Right renal cortex interstitium (tissue), 3 donors: ENCODE data around the gene IL17C. TPM values are rescaled to one million over a fixed set of nuclear protein-coding genes. Genes with fewer than 3 reads are reported as not detected.
"Not testable (repeated sequence)": the region's sequence is repeated elsewhere in the genome, so short reads cannot be mapped to it uniquely, and the experiment has no call there.

ENCODE experiments used
- DNase-seq, 3 donors: peaks; one replicate each; pipeline ENCODE4 v3.0.0-alpha.2; 2013; ENCODE audit warnings: low read depth in 3 of 3, low spot score in 2 of 3
- polyA plus RNA-seq, 3 donors: library from polyadenylated mRNA; unstranded; fragments of 120-200 nt; gene quantifications; one replicate each; pipeline ENCODE4 v1.2.1, GENCODE V29; 2013; ENCODE audit not compliant: insufficient read length in 3 of 3

The IL17C gene
- polyA plus RNA-seq, 3 donors = not detected

DNA sequence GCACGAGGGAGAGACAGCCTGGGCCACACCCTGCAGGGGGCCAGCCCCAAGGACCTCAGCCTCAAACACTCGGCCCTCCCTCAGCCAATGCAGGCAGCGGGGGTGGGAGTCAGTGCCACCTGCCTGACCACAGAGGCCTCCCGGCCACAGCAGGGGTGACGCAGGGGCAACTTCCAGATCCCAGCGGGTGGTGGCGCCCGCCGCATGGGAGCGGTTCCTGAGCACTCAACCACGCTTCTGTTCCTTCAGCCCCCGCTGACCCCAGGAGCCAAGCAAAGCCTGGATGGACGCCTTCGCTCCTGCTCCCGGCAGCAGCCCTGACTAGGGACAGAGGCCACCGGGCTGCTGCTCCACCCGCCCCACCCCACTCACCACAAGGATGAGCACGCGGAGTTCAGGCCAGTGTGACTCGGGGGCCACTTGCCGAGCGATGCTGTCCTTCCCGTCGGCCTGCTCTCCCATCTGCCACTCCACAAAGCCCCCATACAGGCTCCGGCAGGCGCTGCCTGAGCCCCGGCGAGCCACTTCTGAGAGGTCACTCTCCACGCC, 17.4 kb downstream of the IL17C start:
- DNase-seq = no peak

DNA sequence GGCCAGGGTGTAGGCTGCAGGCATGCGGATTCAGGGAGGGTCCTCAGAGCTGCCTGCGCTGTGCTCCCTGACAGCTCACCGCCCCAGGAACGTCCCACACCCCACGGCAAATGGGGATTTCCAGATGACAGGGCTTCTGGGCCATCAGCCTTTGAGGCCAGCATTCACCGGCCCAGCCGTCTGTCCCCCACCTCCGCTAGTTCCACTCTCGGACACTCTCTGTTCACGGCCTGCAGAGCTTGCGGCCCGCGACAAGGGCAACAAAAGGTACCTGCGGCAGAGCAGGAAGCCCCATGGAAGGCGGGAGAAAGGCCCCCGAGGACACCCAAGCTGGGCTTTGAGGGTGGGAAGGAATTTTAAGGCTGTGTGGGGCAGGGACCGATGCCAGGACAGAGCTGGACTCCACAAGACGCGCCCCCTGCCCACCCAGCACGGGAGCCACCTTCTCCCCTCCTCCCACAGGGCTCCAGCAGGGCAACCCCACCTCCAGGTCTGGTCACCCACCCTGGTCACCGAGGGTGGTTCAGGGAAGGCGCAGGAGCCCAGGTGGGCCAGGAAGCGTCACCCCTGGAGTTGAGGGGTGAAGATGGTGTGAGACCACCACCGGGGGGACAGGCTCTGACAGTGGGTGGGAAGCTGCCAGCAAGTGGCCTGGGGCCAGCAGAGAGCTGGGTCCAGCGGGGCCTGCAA, 18.1 kb downstream of the IL17C start:
- no peak for DNase-seq

DNA sequence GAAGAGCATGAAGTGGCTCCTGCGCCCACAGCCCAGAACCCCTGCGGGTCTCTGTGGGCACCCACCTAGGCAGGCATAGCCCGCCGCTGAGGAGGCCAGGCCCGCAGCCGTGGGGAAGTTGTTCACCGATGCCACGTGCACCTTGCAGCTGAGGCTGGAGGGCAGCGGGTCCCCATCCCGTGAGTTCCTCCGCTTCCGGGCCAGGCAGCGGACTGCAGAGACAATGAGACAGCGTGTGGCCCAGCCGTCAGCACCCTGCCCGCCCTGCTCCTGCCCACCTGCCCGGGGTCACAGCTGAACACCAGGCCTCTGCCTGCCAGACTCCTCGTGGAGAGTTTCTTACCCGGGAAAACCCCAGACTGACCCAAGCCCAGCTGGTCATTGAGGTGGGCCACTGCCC, 19.0 kb downstream of the IL17C start:
- no peak for DNase-seq

DNA sequence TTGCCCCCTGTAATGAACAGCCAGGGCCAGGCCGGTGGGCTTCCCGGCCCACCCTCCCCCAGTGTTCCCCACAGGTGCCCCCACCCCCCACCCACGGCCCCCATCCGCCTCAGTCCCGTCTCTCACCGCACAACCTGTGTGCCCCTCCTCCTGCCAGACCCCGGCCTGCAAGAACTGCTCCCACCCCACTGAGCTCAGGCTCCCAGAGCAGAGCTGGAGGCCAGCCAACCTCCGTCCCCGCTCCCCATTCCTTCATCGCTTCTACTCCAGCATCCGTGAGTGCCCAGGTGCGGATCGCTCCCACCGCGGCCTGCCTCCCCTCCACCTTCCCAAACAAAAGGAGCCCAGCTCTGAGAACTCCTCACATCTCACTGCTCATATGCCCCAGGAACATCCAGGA, 20.3 kb downstream of the IL17C start:
- DNase-seq = no peak

DNA sequence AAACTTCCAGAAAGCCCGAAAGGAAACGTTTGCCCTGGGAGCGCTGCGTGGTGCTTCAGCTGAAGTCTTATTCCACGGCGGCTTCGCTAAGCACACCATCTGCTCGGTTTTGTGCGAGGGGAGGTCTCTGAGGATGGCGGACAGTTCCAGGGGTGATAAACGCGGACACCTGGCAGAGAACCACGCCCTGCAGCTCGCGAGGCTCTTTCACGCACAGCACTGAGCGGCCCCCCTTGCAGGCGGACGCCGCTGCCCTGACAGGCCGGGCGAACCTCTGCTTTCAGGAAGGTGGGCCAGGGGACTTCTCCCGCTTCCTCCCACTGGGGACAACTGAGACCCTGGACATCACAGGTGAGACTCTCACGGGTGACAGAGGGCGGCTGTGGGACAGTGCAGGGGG, 20.8 kb downstream of the IL17C start:
- no peak for DNase-seq

DNA sequence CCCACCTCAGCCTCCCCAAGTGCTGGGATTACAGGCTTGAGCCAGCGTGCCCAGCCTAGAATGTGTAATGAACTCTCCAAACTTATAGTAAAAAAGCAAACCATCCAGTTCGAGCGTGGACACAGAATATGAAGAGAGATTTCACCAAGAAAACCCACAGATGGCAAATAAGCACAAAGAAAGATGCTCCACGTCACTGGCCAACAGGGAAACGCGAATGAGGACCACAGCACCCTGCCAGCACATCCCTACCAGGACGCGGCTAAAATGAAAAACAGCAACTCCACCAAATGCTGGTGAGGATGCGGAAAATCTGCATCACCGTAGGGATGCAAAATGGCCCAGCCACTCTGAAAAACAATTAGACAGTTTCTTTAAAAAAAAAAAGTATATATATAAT, 23.1 kb downstream of the IL17C start:
- no peak for DNase-seq

DNA sequence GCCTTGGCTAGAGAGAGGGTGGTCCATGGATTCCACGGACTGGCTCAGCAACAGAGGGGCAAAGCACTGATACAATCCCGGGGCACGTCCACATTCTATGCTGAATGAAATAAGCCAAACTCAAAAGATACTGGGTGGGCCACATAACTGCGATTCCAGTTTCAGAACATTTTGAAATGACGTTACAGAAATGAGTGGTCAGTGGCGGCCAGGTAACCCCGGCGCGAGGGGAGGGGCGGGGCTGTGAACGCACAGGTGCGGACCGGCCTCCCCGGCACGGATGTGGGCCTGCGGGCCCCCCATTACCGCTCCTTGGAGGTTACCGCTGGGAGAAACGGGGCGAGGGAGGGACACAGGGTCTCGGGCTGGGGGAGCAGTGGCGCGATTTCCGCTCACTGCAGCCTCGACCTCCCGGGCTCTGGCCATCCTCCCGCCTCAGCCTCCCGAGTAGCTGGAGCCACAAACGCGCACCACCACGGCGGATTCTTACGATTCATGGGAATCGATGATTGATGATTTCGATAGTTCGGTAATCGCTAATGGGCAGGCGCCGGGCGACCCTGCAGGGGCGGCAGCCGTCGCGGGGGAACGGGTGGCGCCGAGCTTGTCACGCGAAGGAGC, 24.0 kb downstream of the IL17C start:
- DNase-seq = no peak

DNA sequence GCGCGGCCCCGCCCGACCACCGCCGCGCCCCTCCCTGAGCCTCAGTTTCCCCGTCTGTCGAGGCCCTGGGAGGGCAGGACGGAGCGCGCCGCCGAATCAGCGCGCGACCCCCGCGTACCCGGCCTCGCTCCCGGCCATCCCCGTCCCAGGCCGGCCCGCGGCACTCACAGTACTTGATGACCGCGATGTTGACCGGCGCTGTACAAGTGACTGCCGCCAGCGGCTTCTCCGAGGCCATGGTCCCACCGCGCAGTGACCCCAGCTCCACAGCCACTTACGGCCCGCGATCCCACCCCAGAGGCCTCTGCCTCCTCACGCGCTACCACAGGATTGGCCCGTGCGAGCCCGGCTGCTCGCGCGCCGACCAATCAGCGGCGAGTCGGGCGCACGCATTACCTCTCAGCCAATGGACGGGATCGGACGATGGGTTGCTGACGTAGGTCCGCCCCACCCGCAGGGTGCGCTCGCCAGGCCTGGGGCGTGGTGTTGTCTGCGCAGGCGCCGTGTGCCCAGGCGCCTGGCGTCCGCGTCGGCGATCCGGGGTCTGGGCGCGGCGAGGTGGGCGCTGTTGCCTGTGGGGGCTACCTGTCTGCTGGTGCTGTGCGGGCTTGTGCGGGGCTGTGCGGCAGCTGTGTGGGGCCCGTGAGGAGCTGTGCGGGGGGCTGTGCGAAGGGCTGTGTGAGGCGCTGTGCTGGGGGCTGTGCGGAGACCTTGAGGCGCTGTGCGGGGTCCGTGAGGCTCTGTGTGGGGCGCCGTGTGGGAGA, 24.7 kb downstream of the IL17C start, which contains the start of gene MVD:
Gene MVD (minus strand): TSS at position 249 of the 764 bp plus-strand sequence. CDS start 11 bp downstream, at position 238.
- DNase-seq = peak; percentile 89 to 96 (median 90)

DNA sequence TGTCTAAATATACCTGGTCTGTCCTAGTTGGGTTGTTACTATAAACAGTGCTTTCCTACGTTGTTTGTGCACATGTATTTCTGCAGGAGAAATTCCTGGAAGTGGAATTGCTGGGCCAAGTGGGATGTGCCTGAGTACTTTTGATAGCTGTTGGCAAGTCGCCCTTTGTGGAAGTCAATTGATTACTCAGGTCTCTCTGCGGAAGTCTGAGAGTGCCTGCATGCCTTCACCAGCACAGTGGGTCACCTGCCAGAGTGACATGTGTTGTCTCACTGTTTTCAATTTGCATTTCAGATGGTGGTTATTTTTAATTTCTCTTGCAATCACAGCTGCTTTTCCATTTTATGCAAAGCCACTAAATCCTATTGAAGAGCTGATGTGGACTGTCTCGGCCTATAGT, 26.8 kb downstream of the IL17C start:
- no peak for DNase-seq

DNA sequence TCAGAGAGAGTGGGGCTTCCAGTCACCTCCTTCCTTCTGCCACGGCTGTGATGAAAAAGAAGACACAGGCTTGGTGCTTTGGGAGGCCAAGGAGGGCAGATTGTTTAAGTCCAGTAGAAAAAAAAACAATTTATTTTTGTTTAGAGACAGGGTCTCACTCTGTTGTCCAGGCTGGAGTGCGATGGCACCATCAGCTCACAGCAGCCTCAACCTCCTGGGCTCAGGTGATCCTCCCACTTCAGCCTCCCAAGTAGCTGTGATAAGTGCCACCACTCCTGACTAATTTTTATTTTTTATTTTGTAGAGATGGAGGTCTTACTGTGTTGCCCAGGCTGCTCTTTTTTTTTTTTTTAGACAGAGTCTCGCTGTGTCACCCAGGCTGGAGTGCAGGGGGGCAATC, 27.2 kb downstream of the IL17C start:
- DNase-seq = no peak

DNA sequence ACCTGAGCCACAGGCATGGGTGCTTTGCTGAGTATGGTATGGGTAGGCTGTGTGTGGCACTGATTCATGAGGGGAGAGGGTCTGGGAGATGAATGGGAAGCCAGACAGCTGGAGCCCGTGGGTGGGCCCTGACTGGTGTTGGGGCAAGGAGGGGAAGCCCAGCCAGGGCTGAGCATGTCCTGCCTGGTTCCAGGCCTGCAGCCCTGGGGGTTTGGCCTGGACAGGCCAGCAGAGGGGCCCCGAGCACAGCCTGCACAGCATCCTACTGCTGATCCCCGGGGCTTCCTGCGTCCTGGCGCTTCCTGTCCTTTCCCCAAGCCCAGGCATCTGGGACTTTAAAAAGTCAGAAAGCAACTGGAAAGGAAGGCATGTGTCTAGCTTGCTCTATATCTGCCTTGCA, 29.1 kb downstream of the IL17C start:
- DNase-seq = no peak

DNA sequence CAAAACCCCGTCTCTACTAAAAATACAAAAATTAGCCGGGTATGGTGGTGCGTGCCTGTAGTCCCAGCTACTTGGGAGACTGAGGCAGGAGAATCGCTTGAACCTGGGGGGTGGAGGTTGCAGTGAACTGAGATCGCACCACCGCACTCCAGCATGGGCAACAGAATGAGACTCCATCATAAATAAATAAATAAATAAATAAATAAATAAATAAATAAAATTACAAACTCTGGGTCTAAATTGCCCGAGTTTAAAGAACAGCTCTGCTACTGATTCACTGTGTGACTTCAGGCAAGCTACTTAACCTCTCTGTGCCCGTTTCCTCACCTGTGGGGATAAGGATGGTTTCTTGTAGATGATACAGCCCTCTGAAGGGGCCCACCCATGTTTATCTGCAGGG, 31.1 kb downstream of the IL17C start:
- not testable (repeated sequence) for DNase-seq

DNA sequence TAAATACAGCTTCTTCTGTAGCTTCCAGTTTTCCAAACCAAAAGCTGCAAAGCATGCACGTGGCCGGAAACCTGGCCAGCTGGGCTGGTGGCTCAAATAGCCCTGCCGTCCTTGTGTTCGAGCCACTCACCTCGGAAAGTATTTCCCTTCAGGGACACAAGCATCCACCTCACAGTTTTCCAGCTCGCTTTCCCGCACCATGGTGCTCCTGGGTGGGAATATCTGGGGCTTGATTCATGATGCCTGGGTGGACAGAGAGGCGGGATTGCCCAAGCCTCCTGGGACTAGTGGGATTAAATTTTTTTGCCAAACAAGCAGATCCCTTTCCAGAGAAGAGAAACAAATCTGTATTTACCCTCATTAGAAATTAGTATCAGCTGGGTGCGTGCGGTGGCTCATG, 31.6 kb downstream of the IL17C start:
- no peak for DNase-seq

DNA sequence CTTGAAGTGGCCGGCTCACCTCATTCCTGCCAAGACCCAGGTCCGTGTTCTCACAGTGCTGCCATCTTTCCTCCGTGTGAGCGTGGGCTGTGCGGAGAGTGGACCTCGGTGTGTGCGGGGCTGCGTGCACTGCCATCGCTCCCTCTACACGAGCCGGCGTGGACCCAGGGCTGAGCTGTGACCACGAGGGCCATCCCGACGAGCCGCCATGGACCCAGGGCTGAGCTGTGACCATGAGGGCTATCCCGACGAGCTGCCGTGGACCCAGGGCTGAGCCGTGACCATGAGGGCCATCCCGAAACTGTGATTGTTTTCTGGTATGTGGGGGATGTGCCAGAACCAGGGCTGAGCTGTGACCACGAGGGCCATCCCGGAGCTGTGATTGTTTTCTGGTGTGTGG, 33.4 kb downstream of the IL17C start:
- DNase-seq = no peak

DNA sequence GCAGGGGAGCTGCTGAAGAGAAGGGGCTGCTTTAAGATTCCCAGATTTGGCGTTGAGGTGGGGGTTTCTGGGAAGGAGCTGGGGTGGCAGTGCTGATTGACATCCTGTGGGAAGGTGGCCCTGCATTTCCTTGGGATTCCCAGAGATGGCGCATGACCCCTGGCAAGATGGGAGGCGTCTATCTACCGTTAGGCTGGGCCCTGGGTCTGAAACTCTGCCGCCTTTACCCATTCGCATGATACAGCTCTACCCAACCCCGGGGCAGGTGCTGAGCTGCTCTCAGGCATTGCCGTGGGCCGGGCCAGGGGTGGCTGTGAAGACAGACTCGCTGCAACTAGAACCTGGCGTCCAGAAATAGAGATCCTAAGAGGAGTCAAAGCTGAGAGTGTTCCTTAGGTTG, 34.4 kb downstream of the IL17C start:
- no peak for DNase-seq

DNA sequence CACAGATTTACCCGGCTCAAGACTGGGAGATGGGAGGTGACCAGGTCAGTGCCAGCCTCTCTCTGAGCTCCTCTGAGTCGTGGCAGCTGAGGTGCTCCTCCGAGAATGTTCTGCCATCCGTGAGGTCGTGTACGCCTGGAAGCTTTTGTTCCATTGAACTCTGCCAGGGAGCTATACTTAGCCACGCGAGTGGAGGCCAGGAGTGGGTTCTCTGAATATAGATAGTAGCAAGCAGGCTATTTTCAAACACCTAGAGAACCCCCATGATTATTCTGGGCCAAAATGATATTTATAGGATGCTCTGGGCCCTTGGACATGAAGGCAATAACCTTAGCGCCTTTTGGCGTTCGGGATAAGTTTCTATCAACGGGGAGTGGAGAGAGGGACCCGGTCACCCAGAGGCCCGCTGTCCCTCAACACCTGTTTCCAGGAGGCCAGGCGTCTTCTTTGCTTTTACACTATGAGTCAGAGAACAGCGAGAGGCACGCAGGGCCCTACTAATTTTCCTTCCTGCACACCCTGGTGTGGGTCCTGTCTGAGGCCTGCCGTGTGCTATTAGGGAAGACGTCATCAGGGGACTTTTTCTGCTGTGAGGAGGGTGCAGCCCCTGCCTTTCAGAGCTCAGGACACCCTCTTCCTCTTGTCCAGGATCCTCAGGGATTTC, 35.5 kb downstream of the IL17C start:
- no peak for DNase-seq

DNA sequence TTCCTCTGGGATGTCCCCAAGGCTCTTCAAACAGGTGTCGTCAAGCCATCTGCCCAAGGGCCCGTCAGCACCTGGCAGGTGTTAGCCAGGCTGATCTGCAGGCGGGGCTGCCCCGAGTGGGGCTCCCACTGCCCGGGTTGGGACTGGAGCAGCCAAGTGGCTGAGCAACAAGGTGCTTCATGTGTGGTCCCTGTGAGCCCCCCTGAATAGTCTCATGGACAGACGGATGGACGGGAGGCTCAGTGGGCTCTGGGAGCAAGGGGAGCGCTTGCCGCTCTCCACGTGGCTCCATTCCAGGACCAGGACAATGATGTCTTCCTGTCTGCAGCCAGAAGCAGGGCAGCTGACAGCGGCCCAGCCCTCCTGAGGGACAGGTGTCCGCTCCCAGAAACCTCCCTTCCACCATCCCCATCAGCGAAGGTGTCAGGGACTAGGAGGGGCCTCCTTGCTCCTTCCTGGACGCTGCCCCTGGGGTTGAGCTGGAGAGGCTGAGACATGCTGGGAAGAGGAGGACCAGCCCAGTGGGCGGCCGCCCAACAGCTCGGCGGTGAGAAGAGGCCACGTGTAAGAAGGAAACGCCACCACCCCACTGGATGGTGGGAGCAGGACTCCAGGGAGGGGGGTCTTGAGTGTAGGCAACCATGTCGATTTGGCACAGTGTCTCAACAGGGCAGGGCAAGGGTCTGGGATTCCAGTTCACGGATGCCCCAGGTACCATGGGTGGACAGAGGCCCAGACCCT, 38.3 kb downstream of the IL17C start:
- no peak for DNase-seq

DNA sequence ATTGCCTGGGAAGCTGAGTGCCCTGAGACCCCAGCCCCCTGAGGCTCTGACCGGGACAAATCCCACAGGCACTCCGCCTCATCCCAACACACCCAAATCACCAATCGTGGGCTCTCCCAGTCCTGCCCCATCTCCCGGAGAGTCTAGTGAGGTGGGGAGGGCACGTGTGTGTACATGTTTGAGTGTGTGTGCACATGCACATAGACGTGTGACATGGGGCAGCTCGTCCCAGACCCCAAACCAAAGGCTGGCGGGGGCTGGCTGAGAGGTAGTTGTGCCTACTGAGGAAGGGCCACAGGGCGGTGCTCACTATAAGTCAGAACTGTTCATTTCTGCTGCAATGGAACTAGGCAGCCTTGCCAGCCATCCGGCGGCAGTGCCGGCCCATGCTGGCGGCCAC, 39.3 kb downstream of the IL17C start:
- DNase-seq = no peak

DNA sequence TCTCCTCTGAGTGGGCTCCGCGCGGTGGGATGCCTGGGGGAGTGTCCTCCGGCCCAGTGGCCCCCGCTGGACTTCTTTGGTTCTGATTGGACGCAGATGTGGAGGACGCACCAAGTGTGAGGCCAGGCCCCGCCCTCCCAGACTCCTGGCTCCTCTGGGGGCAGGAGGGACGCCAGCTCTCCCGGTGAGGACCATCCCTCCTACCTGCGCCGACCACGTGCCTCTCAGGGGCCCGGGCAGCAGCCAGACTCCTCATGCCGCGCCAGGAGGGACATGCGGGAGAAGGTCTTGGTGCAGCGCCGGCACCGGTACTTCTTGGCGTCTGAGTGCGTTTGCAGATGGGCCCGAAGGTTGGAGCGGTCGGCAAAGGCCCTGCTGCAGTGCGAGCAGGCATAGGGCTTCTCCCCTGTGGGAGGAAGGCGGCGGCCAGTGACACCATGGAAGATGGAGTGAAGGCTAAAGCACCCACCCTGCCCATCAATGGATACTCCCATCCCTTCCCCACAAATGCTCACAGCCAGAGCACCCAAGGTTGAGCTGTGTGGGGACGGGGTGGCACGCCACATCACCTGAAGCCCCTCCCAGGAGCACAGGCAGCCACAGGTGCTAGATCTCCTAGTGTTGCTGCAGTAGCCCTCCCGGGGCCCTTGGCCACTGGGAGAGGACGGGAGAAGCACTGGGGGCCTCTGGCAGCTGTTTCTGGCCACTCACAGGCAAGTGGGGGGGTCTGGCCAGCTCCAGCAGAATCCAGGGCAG, 40.0 kb downstream of the IL17C start:
- DNase-seq = no peak
